Naive thymus-derived CD4-positive, alpha-beta T cell (primary cell): Measurements from ENCODE around the gene MED12L. TPM values are rescaled to one million over a fixed set of nuclear protein-coding genes. Genes with fewer than 3 reads are reported as not detected.

ENCODE experiments used
- ATAC-seq: fragments of 150-1000 bp; cut with Tn5 transposase; 2 replicates; pipeline ENCODE4 v1.10.0; 2021; ENCODE audit warnings: mild to moderate bottlenecking, moderate library complexity
- CTCF ChIA-PET: fragments of 350-600 bp; sonication (Branson Sonifier 250); formaldehyde crosslinking; loops from one replicate; lab custom pipeline; 2021; ENCODE audit warnings: antibody characterized with exemption; lab: Charles Lee
- POLR2A ChIA-PET: fragments of 350-600 bp; sonication (Branson Sonifier 250); formaldehyde crosslinking; loops from one replicate; lab custom pipeline; 2021; ENCODE audit warnings: antibody characterized with exemption, inconsistent platforms; lab: Charles Lee
- DNase-seq, 9 donors: peaks; one replicate each; pipeline versions ENCODE4 v3.0.0 to v3.0.0-alpha.2; 2020 to 2022; ENCODE audit warnings: mixed read lengths in 1 of 9
- H3K27ac ChIP-seq: one replicate; pipeline ENCODE4 v1.7.0; 2013; ENCODE audit warnings: mild to moderate bottlenecking, low read depth, low read length, moderate library complexity
- H3K27me3 ChIP-seq, 2 donors: one replicate each; pipeline ENCODE4 v1.7.0; 2013; ENCODE audit warnings: low read length in 2 of 2, mild to moderate bottlenecking in 2 of 2, moderate library complexity in 2 of 2; ENCODE audit not compliant: control insufficient read depth in 2 of 2, insufficient read depth in 2 of 2
- H3K36me3 ChIP-seq, 3 experiments: 1 replicate in 2 of 3; 2 replicates in 1 of 3; pipeline ENCODE4 v1.7.0; 2013; ENCODE audit warnings: low read length in 3 of 3, mild to moderate bottlenecking in 3 of 3, moderate library complexity in 1 of 3; ENCODE audit not compliant: insufficient read depth in 3 of 3, control insufficient read depth in 2 of 3
- H3K4me1 ChIP-seq, 2 donors: one replicate each; pipeline ENCODE4 v1.7.0; 2013; ENCODE audit warnings: low read length in 2 of 2, mild to moderate bottlenecking in 2 of 2, moderate library complexity in 1 of 2; ENCODE audit not compliant: control insufficient read depth in 2 of 2, insufficient read depth in 2 of 2
- H3K4me3 ChIP-seq: 2 replicates; pipeline ENCODE4 v1.7.0; 2013; ENCODE audit warnings: mild to moderate bottlenecking, low read length
- H3K9me3 ChIP-seq, 3 experiments: 1 replicate in 2 of 3; 2 replicates in 1 of 3; pipeline ENCODE4 v1.7.0; 2013; ENCODE audit warnings: low read length in 3 of 3; ENCODE audit not compliant: control insufficient read depth in 2 of 3
- H3K27ac Mint-ChIP-seq, 9 donors: one replicate each; pipeline ENCODE4 v1.8.0; 2020 to 2022; ENCODE audit warnings: mixed read lengths in 9 of 9, mild to moderate bottlenecking in 8 of 9, moderate library complexity in 5 of 9, inconsistent platforms in 2 of 9
- H3K27me3 Mint-ChIP-seq, 5 donors: one replicate each; pipeline ENCODE4 v1.8.0; 2021 to 2022; ENCODE audit warnings: mixed read lengths in 5 of 5, mild to moderate bottlenecking in 1 of 5
- H3K36me3 Mint-ChIP-seq, 5 donors: one replicate each; pipeline ENCODE4 v1.8.0; 2020 to 2022; ENCODE audit warnings: mixed read lengths in 5 of 5, mild to moderate bottlenecking in 3 of 5, inconsistent platforms in 1 of 5
- H3K4me1 Mint-ChIP-seq, 7 donors: one replicate each; pipeline ENCODE4 v1.8.0; 2020 to 2022; ENCODE audit warnings: mixed read lengths in 7 of 7, mild to moderate bottlenecking in 3 of 7, inconsistent platforms in 1 of 7
- H3K4me3 Mint-ChIP-seq, 10 donors: one replicate each; pipeline ENCODE4 v1.8.0; 2020 to 2022; ENCODE audit warnings: mild to moderate bottlenecking in 10 of 10, mixed read lengths in 10 of 10, moderate library complexity in 6 of 10, inconsistent platforms in 2 of 10
- H3K9me3 Mint-ChIP-seq, 11 donors: one replicate each; pipeline ENCODE4 v1.8.0; 2020 to 2022; ENCODE audit warnings: mixed read lengths in 11 of 11, mild to moderate bottlenecking in 4 of 11, inconsistent platforms in 1 of 11, moderate library complexity in 1 of 11
- intact Hi-C, 2 donors: fragments of 100-400 bp; cut with micrococcal nuclease; formaldehyde crosslinking; loops; one replicate each; pipeline ENCODE4 v1.15.1; 2023
- polyA plus RNA-seq, 2 donors: library from polyadenylated mRNA; unstranded; fragments of 300-500 nt; fragmentation: Illumina TruSeq; gene quantifications; one replicate each; pipeline ENCODE4 v1.2.3, GENCODE V29; 2021
- total RNA-seq, 6 experiments: library from RNA in 5 of 6; stranded (reverse) in 5 of 6; gene quantifications; 1 replicate in 5 of 6; 2 replicates in 1 of 6; pipeline ENCODE4 v1.2.3 and lab custom pipeline; 2021 to 2026

Gene MED12L
- total and polyA plus RNA-seq, 7 experiments from 2014 or later = 0.32 to 4.9 (median 0.68) TPM; not detected in 2

- no peaks in the 10 kb centered on the region for H3K36me3 ChIP-seq
- peak overlapping the region in 6 of 9 donors; percentile 3 to 56 (median 15) for H3K27ac Mint-ChIP-seq
- H3K27me3 ChIP-seq = no peaks in the 10 kb centered on the region
- no peak overlapping the region for H3K27ac ChIP-seq
- ATAC-seq = no peak
- POLR2A ChIA-PET = interaction anchor here (0.6 to 1.0 kb wide), 4 partner anchors 8 to 54 kb away, joined by 3 read pairs; partner anchors contain the start of gene P2RY14
- H3K27me3 Mint-ChIP-seq = no peaks in the 10 kb centered on the region
- H3K4me1 ChIP-seq = peaks cover 0 to 9% of the 10 kb centered on the region in 2 donors
- no peaks in the 10 kb centered on the region for H3K9me3 ChIP-seq
- peaks cover 0 to 30% (median 9%) of the 10 kb centered on the region in 11 donors for H3K9me3 Mint-ChIP-seq
- DNase-seq = no peak
- peaks cover 9 to 47% (median 31%) of the 10 kb centered on the region in 7 donors for H3K4me1 Mint-ChIP-seq
- no peak overlapping the region for H3K4me3 ChIP-seq
- peaks cover 4 to 35% (median 9%) of the 10 kb centered on the region in 5 donors for H3K36me3 Mint-ChIP-seq
- CTCF ChIA-PET = interaction anchor here (0.6 to 7.2 kb wide), 9 partner anchors 13 to 995 kb away, joined by 3 to 133 read pairs (median 4); partner anchors contain the start of gene P2RY14
- H3K4me3 Mint-ChIP-seq = peak overlapping the region in 1 of 10 donors; percentile 30
- intact Hi-C loops = no loop called here
Measured at GRCh38 chr3:151224268-151224866, 138.9 kb downstream of the MED12L start.

- H3K27me3 Mint-ChIP-seq = no peaks in the 10 kb centered on the region
- Histone ChIP-seq H3K36me3 (no peaks in the 10 kb centered on the region), H3K4me1 (peaks cover 0 to 9% of the 10 kb centered on the region in 2 donors), H3K27me3 (no peaks in the 10 kb centered on the region), H3K4me3 (no peak overlapping the region), H3K27ac (no peak overlapping the region), H3K9me3 (no peaks in the 10 kb centered on the region)
- peaks cover 4 to 33% (median 9%) of the 10 kb centered on the region in 5 donors for H3K36me3 Mint-ChIP-seq
- peak overlapping the region in 4 of 10 donors; percentile 1 to 61 (median 10) for H3K4me3 Mint-ChIP-seq
- DNase-seq (no peak), ATAC-seq (no peak)
- ChIA-PET POLR2A (interaction anchor here (1.0 to 5.6 kb wide), 3 partner anchors 15 to 55 kb away, joined by 3 to 39 read pairs (median 3); partner anchors contain the start of gene P2RY14), CTCF (interaction anchor here (0.8 to 7.2 kb wide), 9 partner anchors 8 to 614 kb away, joined by 3 to 133 read pairs (median 4); partner anchors contain the start of gene P2RY14)
- intact Hi-C loops = loop anchor here in 1 of 2 donors (5.0 kb wide), 1 partner anchor 212 kb away; no protein-coding TSS in a partner anchor
- peaks cover 0 to 26% (median 9%) of the 10 kb centered on the region in 11 donors for H3K9me3 Mint-ChIP-seq
- peak overlapping the region; percentile 29 to 80 (median 66) for H3K27ac Mint-ChIP-seq
- H3K4me1 Mint-ChIP-seq = peaks cover 11 to 50% (median 34%) of the 10 kb centered on the region in 7 donors
Measured at GRCh38 chr3:151225040-151225975, 139.8 kb downstream of the MED12L start.

GRCh38 chr3:151226088-151226563 is 140.7 kb downstream of the MED12L start:
- H3K9me3 ChIP-seq = no peaks in the 10 kb centered on the region
- H3K4me1 Mint-ChIP-seq = peaks cover 17 to 59% (median 42%) of the 10 kb centered on the region in 7 donors
- no peak overlapping the region for H3K27ac ChIP-seq
- DNase-seq (no peak), ATAC-seq (peak; percentile 28)
- H3K36me3 Mint-ChIP-seq = peaks cover 0 to 24% (median 7%) of the 10 kb centered on the region in 5 donors
- peak overlapping the region in 2 of 10 donors; percentile 1 to 39 for H3K4me3 Mint-ChIP-seq
- peak overlapping the region; percentile 29 to 80 (median 66) for H3K27ac Mint-ChIP-seq
- H3K9me3 Mint-ChIP-seq = peaks cover 0 to 19% (median 4%) of the 10 kb centered on the region in 11 donors
- H3K27me3 ChIP-seq = no peaks in the 10 kb centered on the region
- POLR2A ChIA-PET = interaction anchor here (5.6 kb wide), 1 partner anchor 54 kb away, joined by 39 read pairs; the partner anchor contains the start of gene P2RY14
- H3K4me3 ChIP-seq = no peak overlapping the region
- intact Hi-C loops = loop anchor here (2.0 to 5.0 kb wide), 3 partner anchors 211 to 693 kb away; no protein-coding TSS in a partner anchor
- CTCF ChIA-PET = interaction anchor here (0.9 to 7.2 kb wide), 7 partner anchors 9 to 74 kb away, joined by 3 to 133 read pairs (median 6); partner anchors contain the start of gene P2RY14
- H3K4me1 ChIP-seq = peaks cover 0 to 9% of the 10 kb centered on the region in 2 donors
- no peaks in the 10 kb centered on the region for H3K36me3 ChIP-seq
- no peaks in the 10 kb centered on the region for H3K27me3 Mint-ChIP-seq

- H3K27ac Mint-ChIP-seq = peak overlapping the region in 2 of 9 donors; percentile 58 to 80
- H3K4me3 Mint-ChIP-seq = no peak overlapping the region
- no peak overlapping the region for H3K27ac ChIP-seq
- ChIA-PET CTCF (interaction anchor here (0.6 to 7.2 kb wide), 15 partner anchors 7 to 1937 kb away, joined by 3 to 133 read pairs (median 6); partner anchors contain the start of genes GPR171 and P2RY14), POLR2A (interaction anchor here (2.4 to 5.6 kb wide), 2 partner anchors 54 to 59 kb away, joined by 13 to 39 read pairs; partner anchors contain the start of gene P2RY14)
- ATAC-seq = no peak
- intact Hi-C loops = loop anchor here (1.0 to 5.0 kb wide), 16 partner anchors 16 to 1297 kb away; partner anchors contain the start of genes GPR171 (in 2 of the 2) and P2RY14 (in 2 of the 2)
- peaks cover 0 to 19% (median 7%) of the 10 kb centered on the region in 5 donors for H3K36me3 Mint-ChIP-seq
- H3K9me3 ChIP-seq = no peaks in the 10 kb centered on the region
- peaks cover 17 to 63% (median 43%) of the 10 kb centered on the region in 7 donors for H3K4me1 Mint-ChIP-seq
- no peaks in the 10 kb centered on the region for H3K36me3 ChIP-seq
- H3K27me3 ChIP-seq = no peaks in the 10 kb centered on the region
- no peaks in the 10 kb centered on the region for H3K27me3 Mint-ChIP-seq
- peaks cover 0 to 14% (median 4%) of the 10 kb centered on the region in 11 donors for H3K9me3 Mint-ChIP-seq
- no peak for DNase-seq
- no peak overlapping the region for H3K4me3 ChIP-seq
- H3K4me1 ChIP-seq = peaks cover 0 to 9% of the 10 kb centered on the region in 2 donors
Measured at GRCh38 chr3:151226825-151227224, 141.4 kb downstream of the MED12L start.

- Histone ChIP-seq H3K4me3 (no peak overlapping the region), H3K9me3 (no peaks in the 10 kb centered on the region), H3K36me3 (no peaks in the 10 kb centered on the region), H3K27me3 (no peaks in the 10 kb centered on the region), H3K4me1 (peaks cover 0 to 9% of the 10 kb centered on the region in 2 donors), H3K27ac (no peak overlapping the region)
- Mint-ChIP-seq H3K4me3 (peak overlapping the region in 7 of 10 donors; percentile 6 to 68 (median 35)), H3K27me3 (no peaks in the 10 kb centered on the region), H3K36me3 (peaks cover 0 to 14% (median 3%) of the 10 kb centered on the region in 5 donors), H3K4me1 (peaks cover 19 to 63% (median 43%) of the 10 kb centered on the region in 7 donors), H3K9me3 (peaks cover 0 to 10% (median 1%) of the 10 kb centered on the region in 11 donors), H3K27ac (peak overlapping the region in 7 of 9 donors; percentile 1 to 65 (median 37))
- ChIA-PET POLR2A (interaction anchor here (2.4 to 5.6 kb wide), 2 partner anchors 53 to 60 kb away, joined by 13 to 39 read pairs; partner anchors contain the start of gene P2RY14), CTCF (interaction anchor here (0.6 to 7.2 kb wide), 17 partner anchors 8 to 1936 kb away, joined by 3 to 133 read pairs (median 6); partner anchors contain the start of genes GPR171 and P2RY14)
- intact Hi-C loops = loop anchor here (1.0 to 5.0 kb wide), 16 partner anchors 16 to 1297 kb away; partner anchors contain the start of genes GPR171 (in 2 of the 2) and P2RY14 (in 2 of the 2)
- DNase-seq (peak in 1 of 9 donors; percentile 23), ATAC-seq (peak; percentile 28)
Measured at GRCh38 chr3:151227266-151227806, 141.9 kb downstream of the MED12L start.
